Thyroid gland (tissue), 4 donors: Measurements from ENCODE around the gene MLH3. TPM values are rescaled to one million over a fixed set of nuclear protein-coding genes. Genes with fewer than 3 reads are reported as not detected.

ENCODE experiments used
- DNase-seq, 2 donors: peaks; one replicate each; pipeline ENCODE4 v3.0.0-alpha.2; 2019
- H3K27ac ChIP-seq, 3 donors: fragments of 200-600 bp; sonication (generic); 1 replicate in 2 of 3; 2 replicates in 1 of 3; pipeline ENCODE4 v1.5.1; 2016 to 2019; ENCODE audit warnings: mild to moderate bottlenecking in 1 of 3, moderate library complexity in 1 of 3
- H3K27me3 ChIP-seq: fragments of 200-600 bp; sonication (generic); one replicate; pipeline ENCODE4 v1.5.1; 2019
- H3K36me3 ChIP-seq, 2 donors: fragments of 200-600 bp; sonication (generic); one replicate each; pipeline ENCODE4 v1.5.1; 2016 to 2019
- H3K4me1 ChIP-seq, 2 donors: fragments of 200-600 bp; sonication (generic); one replicate each; pipeline ENCODE4 v1.5.1; 2017 to 2019
- H3K4me3 ChIP-seq, 3 donors: fragments of 200-600 bp; sonication (generic); replicated peaks in 1 of 3; 1 replicate in 2 of 3; 2 replicates in 1 of 3; pipeline ENCODE4 v1.5.1; 2016; ENCODE audit warnings: mild to moderate bottlenecking in 1 of 3
- H3K9me3 ChIP-seq: fragments of 200-600 bp; sonication (generic); one replicate; pipeline ENCODE4 v1.5.1; 2017
- POLR2A ChIP-seq, 2 donors: fragments of 450-650 bp; IDR thresholded peaks; one replicate each; pipeline ENCODE4 v1.6.1; 2017; ENCODE audit warnings: antibody characterized with exemption in 2 of 2, mild to moderate bottlenecking in 2 of 2, moderate library complexity in 1 of 2
- WGBS, 2 donors: methylation state at CpG; one replicate each; pipeline ENCODE4 v1.1.5; 2017; 5-methylcytosine and 5-hydroxymethylcytosine counted together
- intact Hi-C: fragments of 100-400 bp; cut with DNase I; formaldehyde crosslinking; loops from one replicate; pipeline ENCODE4 v1.15.1; 2023
- total RNA-seq, 4 donors: library from RNA; depleted of rRNA; stranded (reverse); fragments of >200 nt; gene quantifications; one replicate each; pipeline ENCODE4 v1.2.3, GENCODE V29; 2016
- TF ChIP-seq, protein P1 (sequence below), 6 experiments: fragments of 200-600 bp in 3 of 6; fragments of 450-650 bp in 3 of 6; sonication (generic) in 3 of 6; IDR thresholded peaks; one replicate each; pipeline ENCODE4 v1.5.1; 2016 to 2019; ENCODE audit warnings: antibody characterized with exemption in 6 of 6, mild to moderate bottlenecking in 2 of 6, inconsistent platforms in 1 of 6, moderate library complexity in 1 of 6

The MLH3 gene
- total RNA-seq, 4 donors from 2014 or later = 48.1 to 68.1 (median 57.9) TPM

GRCh38 chr14:75063491-75064204, 12.4 kb upstream of the MLH3 start, which contains the start of gene ACYP1:
Gene ACYP1, minus strand, starts transcription at chr14:75064024. Its CDS starts 471 bp downstream, at chr14:75063553.
- peak in 1 of 2 donors; percentile 35 for TF ChIP-seq POLR2A (IDR thresholded peaks at IDR 0.05)
- TF ChIP-seq, protein P1, sequence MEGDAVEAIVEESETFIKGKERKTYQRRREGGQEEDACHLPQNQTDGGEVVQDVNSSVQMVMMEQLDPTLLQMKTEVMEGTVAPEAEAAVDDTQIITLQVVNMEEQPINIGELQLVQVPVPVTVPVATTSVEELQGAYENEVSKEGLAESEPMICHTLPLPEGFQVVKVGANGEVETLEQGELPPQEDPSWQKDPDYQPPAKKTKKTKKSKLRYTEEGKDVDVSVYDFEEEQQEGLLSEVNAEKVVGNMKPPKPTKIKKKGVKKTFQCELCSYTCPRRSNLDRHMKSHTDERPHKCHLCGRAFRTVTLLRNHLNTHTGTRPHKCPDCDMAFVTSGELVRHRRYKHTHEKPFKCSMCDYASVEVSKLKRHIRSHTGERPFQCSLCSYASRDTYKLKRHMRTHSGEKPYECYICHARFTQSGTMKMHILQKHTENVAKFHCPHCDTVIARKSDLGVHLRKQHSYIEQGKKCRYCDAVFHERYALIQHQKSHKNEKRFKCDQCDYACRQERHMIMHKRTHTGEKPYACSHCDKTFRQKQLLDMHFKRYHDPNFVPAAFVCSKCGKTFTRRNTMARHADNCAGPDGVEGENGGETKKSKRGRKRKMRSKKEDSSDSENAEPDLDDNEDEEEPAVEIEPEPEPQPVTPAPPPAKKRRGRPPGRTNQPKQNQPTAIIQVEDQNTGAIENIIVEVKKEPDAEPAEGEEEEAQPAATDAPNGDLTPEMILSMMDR (IDR thresholded peaks at IDR 0.05) = no peak
- no peaks in the 10 kb centered on the region for H3K36me3 ChIP-seq
- H3K9me3 ChIP-seq = no peaks in the 10 kb centered on the region
- 0 to 1% methylated on average over 25 to 34 of the region's 34 CpGs for WGBS, 2 donors
- H3K4me3 ChIP-seq = peak within 1 kb of the TSS; percentile 21 to 77 (median 22)
- no peaks in the 10 kb centered on the region for H3K27me3 ChIP-seq
- peak; percentile 90 to 92 for DNase-seq
- H3K4me1 ChIP-seq = peaks cover 12 to 33% of the 10 kb centered on the region in 2 donors
- peak within 1 kb of the TSS in 2 of 3 donors; percentile 41 to 72 for H3K27ac ChIP-seq
- intact Hi-C loops = loop anchor here (10.0 kb wide), 1 partner anchor 59 kb away; the partner anchor contains the start of gene EIF2B2

DNA sequence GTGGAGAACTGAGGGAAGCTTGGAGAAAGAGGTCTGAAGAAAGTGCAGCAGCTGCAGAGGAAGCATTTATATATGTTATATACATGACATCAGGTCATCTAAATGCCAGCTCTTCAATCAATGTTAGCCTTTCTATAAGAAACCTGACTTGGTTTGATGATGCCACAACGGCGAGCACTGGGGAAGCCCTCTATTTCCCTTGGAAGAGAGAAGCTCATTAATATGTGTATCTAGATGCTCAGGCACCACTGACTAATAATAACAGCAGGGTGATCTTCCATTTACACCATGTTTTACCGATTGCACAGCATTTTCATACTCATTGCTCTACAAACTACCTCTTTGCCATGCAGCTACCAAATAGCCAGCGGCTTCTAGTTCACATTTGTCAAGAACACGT, 11.7 kb upstream of the MLH3 start:
- Histone ChIP-seq H3K4me1 (peaks cover 10 to 32% of the 10 kb centered on the region in 2 donors), H3K9me3 (no peaks in the 10 kb centered on the region), H3K27ac (no peak overlapping the region), H3K27me3 (no peaks in the 10 kb centered on the region), H3K36me3 (no peaks in the 10 kb centered on the region), H3K4me3 (peak overlapping the region in 1 of 3 donors; percentile 77)
- intact Hi-C loops = loop anchor here (10.0 kb wide), 1 partner anchor 58 kb away; the partner anchor contains the start of gene EIF2B2
- 25 to 35% methylated on average over 5 of the region's 5 CpGs for WGBS, 2 donors
- DNase-seq = no peak
- TF ChIP-seq, protein P1 (IDR thresholded peaks at IDR 0.05) = no peak
- TF ChIP-seq POLR2A (IDR thresholded peaks at IDR 0.05) = no peak

- Histone ChIP-seq H3K4me1 (peaks cover 7 to 17% of the 10 kb centered on the region in 2 donors), H3K4me3 (no peak overlapping the region), H3K9me3 (no peaks in the 10 kb centered on the region), H3K36me3 (no peaks in the 10 kb centered on the region), H3K27me3 (no peaks in the 10 kb centered on the region), H3K27ac (no peak overlapping the region)
- intact Hi-C loops = loop anchor here (10.0 kb wide), 1 partner anchor 56 kb away; the partner anchor contains the start of gene EIF2B2
- WGBS, 2 donors = 71 to 98% methylated on average over 2 of the region's 2 CpGs
- TF ChIP-seq, protein P1 (IDR thresholded peaks at IDR 0.05) = no peak
- TF ChIP-seq POLR2A (IDR thresholded peaks at IDR 0.05) = no peak
- DNase-seq = no peak
Measured at GRCh38 chr14:75060420-75060819, 9.2 kb upstream of the MLH3 start.

DNA sequence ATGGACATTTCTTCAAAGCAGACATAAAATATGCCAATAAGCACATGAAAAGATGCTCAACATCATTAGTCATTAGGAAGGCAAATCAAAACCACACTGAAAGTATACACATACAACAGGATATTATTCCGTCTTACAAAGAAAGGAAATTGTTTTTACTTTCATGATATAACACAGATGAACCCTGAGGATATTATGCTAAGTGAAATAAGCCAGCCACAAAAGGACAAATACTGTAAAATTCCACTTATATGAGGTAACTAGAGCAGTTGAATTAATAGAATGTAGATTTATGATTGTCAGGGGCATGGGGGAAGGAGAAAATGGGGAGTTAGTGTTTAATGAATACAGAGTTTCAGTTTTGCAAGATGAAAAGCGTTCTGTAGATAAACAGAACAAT, 8.4 kb upstream of the MLH3 start:
- Histone ChIP-seq H3K9me3 (no peaks in the 10 kb centered on the region), H3K27me3 (no peaks in the 10 kb centered on the region), H3K4me1 (peaks cover 7 to 17% of the 10 kb centered on the region in 2 donors), H3K36me3 (no peaks in the 10 kb centered on the region), H3K4me3 (no peak overlapping the region), H3K27ac (no peak overlapping the region)
- 81 to 87% methylated on average over 2 of the region's 2 CpGs for WGBS, 2 donors
- intact Hi-C loops = loop anchor here (10.0 kb wide), 1 partner anchor 55 kb away; the partner anchor contains the start of gene EIF2B2
- no peak for DNase-seq
- TF ChIP-seq, protein P1 (IDR thresholded peaks at IDR 0.05) = no peak
- no peak for TF ChIP-seq POLR2A (IDR thresholded peaks at IDR 0.05)

- TF ChIP-seq, protein P1 (IDR thresholded peaks at IDR 0.05) = no peak
- TF ChIP-seq POLR2A (IDR thresholded peaks at IDR 0.05) = no peak
- no peaks in the 10 kb centered on the region for H3K27me3 ChIP-seq
- H3K27ac ChIP-seq = no peak overlapping the region
- intact Hi-C loops = no loop called here
- no peaks in the 10 kb centered on the region for H3K9me3 ChIP-seq
- no peak overlapping the region for H3K4me3 ChIP-seq
- H3K4me1 ChIP-seq = peaks cover 13 to 19% of the 10 kb centered on the region in 2 donors
- no peaks in the 10 kb centered on the region for H3K36me3 ChIP-seq
- DNase-seq = no peak
- WGBS, 2 donors = 74 to 80% methylated on average over 1 of the region's 1 CpG
Measured at GRCh38 chr14:75054421-75054820, 3.2 kb upstream of the MLH3 start.
